HG02759 (cell line): ENCODE data around the gene MTCL1.

ENCODE experiments used
- ATAC-seq: cut with Tn5 transposase; IDR thresholded peaks from one replicate; pipeline ENCODE4 v1.9.1; 2021; ENCODE audit warnings: mild to moderate bottlenecking, moderate library complexity; ENCODE audit not compliant: unreplicated experiment

Gene MTCL1

GRCh38 chr18:8806100-8806797, 100.9 kb downstream of the MTCL1 start:
- no peak for ATAC-seq

DNA sequence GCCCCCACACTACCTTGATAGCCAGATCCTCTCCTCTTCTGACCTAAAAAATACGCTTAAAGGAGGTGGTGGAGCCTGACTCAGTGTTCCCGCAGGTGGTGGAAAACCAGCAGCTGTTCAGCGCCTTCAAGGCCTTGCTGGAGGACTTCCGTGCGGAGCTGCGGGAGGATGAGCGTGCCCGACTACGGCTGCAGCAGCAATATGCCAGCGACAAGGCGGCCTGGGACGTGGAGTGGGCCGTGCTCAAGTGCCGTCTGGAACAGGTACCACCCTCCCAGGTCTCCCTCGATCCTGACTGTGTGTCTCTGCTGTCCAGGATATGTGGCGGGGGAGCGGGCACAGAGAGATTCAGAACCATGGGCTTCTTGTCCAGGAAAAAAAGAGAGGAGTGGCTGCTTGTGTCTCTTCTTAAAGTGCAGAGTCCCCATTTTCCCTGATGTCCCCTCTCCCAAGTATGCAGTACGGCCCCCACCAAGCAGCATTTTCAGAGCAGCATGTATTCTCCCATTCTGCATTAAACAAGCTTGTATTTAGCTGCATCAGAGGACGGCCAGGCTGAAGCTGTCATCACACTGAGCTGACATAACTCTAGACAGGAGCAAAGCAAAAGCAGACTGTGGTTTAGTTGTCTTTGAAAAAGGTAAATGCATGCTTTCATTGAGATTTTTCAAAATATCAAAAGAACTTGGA, 101.6 kb downstream of the MTCL1 start:
- no peak for ATAC-seq

- no peak for ATAC-seq
These were observed 102.1 kb downstream of the MTCL1 start for GRCh38 chr18:8807488-8807805.

DNA sequence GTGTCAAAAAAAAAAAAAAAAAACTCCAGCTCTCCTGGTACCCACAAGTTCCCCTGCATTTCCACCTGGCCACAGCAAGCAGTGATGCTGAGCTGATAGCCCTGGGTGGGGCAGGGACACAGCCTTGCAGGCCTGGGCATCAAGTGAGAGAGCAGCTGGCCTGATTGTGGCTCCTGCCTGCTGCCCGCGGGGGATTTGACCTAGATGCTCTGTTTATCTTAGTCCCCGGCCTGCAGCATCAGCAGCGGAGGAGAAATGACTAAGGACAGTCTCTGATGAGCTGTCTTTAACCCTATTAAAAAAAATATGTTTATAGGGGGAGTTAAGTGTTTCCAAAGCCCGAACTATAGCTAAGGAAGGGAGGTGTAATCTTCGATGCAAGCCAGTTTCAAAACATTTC, 102.6 kb downstream of the MTCL1 start:
- no peak for ATAC-seq

- ATAC-seq, result no peak
These were observed 104.2 kb downstream of the MTCL1 start for GRCh38 chr18:8809514-8809913.

DNA sequence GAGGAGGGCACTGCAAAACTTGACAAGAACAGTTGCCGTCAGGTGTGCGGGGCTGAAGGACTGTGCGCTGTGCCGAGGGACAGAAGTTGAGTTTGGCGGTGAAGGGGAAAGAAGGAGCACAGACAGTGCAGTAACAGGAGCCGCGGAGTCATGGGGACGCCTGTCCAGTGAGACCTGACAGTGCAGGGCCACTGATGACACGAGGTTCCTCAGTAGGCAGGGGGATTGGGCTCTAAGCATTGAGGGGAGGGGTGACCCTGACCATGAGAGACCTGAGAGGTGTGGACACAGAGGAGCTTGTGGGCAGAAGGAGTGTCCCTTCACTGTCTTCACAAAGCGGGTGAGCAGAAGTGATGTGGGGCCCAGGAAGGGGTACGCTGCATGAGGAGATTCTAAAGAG, 104.8 kb downstream of the MTCL1 start:
- no peak for ATAC-seq

- no peak for ATAC-seq
These were observed 105.8 kb downstream of the MTCL1 start for GRCh38 chr18:8811115-8811514.

- no peak for ATAC-seq
These were observed 107.3 kb downstream of the MTCL1 start for GRCh38 chr18:8812631-8813030.

DNA sequence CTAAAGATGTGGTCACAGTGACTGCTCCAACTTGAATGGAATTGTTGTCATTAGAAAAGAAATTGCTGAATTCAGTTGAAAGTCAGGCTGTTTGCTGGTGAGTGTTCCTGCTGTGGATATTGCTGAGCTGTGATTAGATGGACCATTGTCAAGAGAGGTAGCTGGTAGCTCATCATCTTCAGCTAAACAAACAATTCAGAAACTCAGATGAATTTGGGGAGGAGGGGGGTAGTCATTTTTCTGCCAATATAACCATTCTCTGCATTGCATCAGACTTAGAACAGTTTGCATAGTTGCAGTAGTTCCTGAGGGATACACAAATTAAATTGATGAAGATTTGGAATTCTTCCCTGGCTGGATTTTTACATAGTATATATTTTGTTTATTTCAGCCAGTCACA, 108.3 kb downstream of the MTCL1 start:
- no peak for ATAC-seq

GRCh38 chr18:8814206-8814605, 108.8 kb downstream of the MTCL1 start:
- no peak for ATAC-seq

GRCh38 chr18:8816220-8816619, 110.9 kb downstream of the MTCL1 start:
- no peak for ATAC-seq

GRCh38 chr18:8816816-8817215, 111.5 kb downstream of the MTCL1 start:
- ATAC-seq, result no peak

DNA sequence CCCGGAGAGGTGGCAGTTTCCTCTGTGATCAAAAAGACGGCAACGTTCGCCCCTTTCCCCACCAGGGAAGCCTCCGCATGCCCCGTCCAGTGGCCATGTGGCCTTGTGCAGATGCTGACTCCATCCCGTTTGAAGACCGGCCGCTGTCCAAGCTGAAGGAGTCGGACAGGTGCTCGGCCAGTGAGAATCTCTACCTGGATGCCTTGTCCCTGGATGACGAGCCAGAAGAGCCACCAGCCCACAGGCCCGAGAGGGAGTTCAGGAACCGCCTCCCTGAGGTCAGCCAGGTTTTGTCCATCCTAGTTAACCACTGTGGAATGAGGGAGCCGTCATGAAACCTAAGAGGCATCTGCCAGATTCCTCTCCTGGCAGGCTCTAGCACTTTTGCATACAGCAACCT, 113.6 kb downstream of the MTCL1 start:
- no peak for ATAC-seq

DNA sequence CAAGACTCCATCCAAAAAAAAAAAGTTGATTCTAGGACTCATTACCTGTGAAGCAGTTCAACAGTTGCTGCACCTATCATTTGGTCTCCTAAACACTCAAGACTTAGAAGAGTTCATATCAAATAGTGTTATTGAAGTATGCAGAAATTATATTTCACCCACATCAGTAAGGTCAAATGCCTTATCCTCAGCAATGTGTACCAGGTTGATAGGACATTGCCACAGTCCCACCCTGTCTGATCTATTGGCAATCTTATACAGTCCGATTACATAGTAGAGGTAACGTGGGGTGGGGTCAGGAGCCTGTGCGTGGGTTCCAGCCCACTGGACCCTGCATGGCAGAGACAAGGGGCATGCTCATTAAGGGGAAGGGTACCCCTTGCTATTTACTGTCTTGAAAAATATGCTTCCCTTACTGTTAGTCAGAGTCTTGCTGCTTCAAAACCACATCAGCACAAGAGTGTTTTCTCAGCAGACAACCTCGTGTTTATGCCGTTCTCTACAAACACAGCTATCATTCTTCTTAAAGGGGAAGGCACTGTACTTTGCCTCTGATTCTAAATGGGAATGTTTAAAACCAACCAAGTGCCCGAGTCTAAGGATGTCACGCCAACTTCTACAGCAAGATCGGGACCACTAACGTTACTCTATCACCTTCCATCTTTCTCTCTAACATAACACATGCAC, 115.2 kb downstream of the MTCL1 start:
- ATAC-seq, result no peak

GRCh38 chr18:8821083-8821465, 115.7 kb downstream of the MTCL1 start:
- no peak for ATAC-seq

DNA sequence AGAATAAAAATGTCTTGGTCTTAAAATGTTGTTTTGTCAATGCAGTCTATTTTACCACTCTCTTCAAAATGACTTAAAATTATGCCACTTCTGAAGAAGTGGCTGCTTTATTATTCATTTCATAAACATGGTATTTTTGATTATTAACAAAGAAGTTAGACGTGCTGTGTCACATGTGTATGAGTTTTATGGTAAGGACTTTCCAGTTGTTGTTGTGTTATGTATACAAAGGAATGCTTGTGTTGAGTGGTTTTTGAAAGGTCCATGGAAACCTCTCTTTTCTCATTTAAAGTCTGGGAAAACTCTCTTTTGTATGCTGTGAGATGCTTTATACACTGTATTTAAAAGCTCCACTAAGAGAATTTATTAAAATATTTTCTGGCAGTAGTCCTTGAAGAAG, 116.2 kb downstream of the MTCL1 start:
- ATAC-seq, result no peak

DNA sequence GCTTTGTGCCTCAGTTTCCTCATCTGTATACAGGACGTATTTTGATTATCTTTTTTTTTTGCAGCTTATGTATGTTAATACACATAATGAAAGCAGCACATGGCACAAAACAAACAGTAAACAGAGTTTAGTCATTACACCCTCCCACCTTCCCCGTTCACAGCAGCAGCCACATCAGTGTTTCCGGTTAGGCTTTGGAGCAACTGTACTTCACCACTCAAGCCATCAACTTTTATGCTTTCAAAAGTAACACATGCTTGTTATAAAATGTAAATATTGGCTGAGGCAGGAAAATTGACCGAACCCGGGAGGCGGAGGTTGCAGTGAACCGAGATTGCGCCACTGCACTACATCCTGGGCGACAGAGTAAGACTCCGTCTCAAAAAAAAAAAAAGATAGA, 117.3 kb downstream of the MTCL1 start:
- no peak for ATAC-seq

DNA sequence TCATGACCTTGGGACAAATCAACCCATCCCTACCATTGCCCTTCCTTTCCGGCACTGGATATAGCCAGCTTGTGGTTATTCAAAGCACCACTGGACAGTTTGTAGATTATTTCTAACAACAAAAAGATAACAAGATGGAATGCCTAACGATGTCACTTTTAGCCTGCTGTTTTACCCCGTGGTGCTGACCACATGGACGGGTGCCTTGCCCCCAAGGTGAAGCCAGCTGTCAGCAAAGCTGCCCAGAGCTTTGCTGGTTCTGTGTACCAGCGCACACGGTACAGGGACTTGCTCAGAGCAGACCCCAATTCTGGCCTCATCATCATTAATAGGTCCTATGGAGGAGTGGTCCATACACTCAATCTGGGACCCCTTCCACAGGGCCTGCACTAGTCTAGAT, 118.2 kb downstream of the MTCL1 start:
- no peak for ATAC-seq

DNA sequence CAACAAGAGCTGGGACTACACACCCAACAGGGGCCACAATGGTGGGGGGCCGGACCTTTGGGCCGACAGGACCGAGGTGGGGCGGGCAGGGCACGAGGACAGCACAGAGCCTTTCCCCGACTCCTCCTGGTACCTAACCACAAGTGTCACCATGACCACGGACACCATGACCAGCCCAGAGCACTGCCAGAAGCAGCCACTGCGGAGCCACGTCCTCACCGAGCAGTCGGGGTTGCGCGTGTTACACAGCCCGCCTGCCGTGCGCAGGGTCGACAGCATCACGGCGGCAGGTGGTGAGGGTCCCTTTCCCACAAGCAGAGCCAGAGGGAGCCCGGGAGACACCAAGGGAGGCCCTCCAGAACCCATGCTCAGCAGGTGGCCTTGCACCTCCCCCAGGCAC, 119.5 kb downstream of the MTCL1 start:
- ATAC-seq, result no peak

- ATAC-seq, result no peak
These were observed 119.9 kb downstream of the MTCL1 start for GRCh38 chr18:8825273-8825672.

- no peak for ATAC-seq
These were observed 120.5 kb downstream of the MTCL1 start for GRCh38 chr18:8825729-8826375.

GRCh38 chr18:8826514-8826913, 121.2 kb downstream of the MTCL1 start:
- no peak for ATAC-seq
